Heart left ventricle (tissue), 16 donors: ENCODE results near the gene TMEM176A. TPM values are rescaled to one million over a fixed set of nuclear protein-coding genes. Genes with fewer than 3 reads are reported as not detected.
A peak's percentile ranks its signal among the peaks of the same experiment; 100 is the strongest.

Source experiments
- ATAC-seq, 4 donors: fragments of 200-7000 bp; cut with Tn5 transposase; one replicate each; pipeline ENCODE4 v1.9.1; 2020 to 2022; ENCODE audit warnings: moderate library complexity in 4 of 4, mild to moderate bottlenecking in 3 of 4, moderate number of reproducible peaks in 1 of 4
- DNase-seq, 5 donors: peaks; one replicate each; pipeline ENCODE4 v3.0.0-alpha.2; 2020
- H3K27ac ChIP-seq, 12 donors: fragments of 200-600 bp; sonication (generic) in 4 of 12; one replicate each; pipeline versions ENCODE4 v1.5.0 to v1.8.0; 2016 to 2022; ENCODE audit warnings: mild to moderate bottlenecking in 2 of 12
- H3K27me3 ChIP-seq, 9 donors: fragments of 200-600 bp; sonication (generic) in 2 of 9; one replicate each; pipeline versions ENCODE4 v1.5.1 to v1.8.0; 2016 to 2022; ENCODE audit warnings: mild to moderate bottlenecking in 3 of 9
- H3K36me3 ChIP-seq, 9 donors: fragments of 200-600 bp; sonication (generic) in 2 of 9; one replicate each; pipeline versions ENCODE4 v1.5.0 to v1.8.0; 2018 to 2022; ENCODE audit warnings: mild to moderate bottlenecking in 2 of 9
- H3K4me1 ChIP-seq, 12 donors: fragments of 200-600 bp; sonication (generic) in 4 of 12; one replicate each; pipeline versions ENCODE4 v1.5.0 to v1.8.0; 2016 to 2022; ENCODE audit warnings: mild to moderate bottlenecking in 3 of 12
- H3K4me3 ChIP-seq, 12 donors: fragments of 200-600 bp; sonication (generic) in 4 of 12; one replicate each; pipeline versions ENCODE4 v1.5.0 to v1.8.0; 2017 to 2022; ENCODE audit warnings: mild to moderate bottlenecking in 9 of 12, moderate library complexity in 4 of 12
- H3K9me3 ChIP-seq, 12 donors: fragments of 200-600 bp; sonication (generic) in 4 of 12; one replicate each; pipeline versions ENCODE4 v1.5.0 to v1.8.0; 2016 to 2022; ENCODE audit warnings: mild to moderate bottlenecking in 1 of 12
- POLR2A ChIP-seq, 2 donors: fragments of 450-650 bp; IDR thresholded peaks; one replicate each; pipeline ENCODE4 v1.6.1; 2017; ENCODE audit warnings: antibody characterized with exemption in 2 of 2, mild to moderate bottlenecking in 2 of 2, moderate library complexity in 2 of 2
- WGBS, 4 donors: extraction: QIAGEN DNeasy Blood & Tissue Kit in 2 of 4; methylation state at CpG; one replicate each; pipeline versions ENCODE4 v1.1.5 to v1.1.7; 2013 to 2018; 5-methylcytosine and 5-hydroxymethylcytosine counted together
- intact Hi-C, 10 donors: fragments of 100-400 bp; cut with DNase I; formaldehyde crosslinking; loops; one replicate each; pipeline versions ENCODE4 v1.11.1 to v1.14.2; 2022
- polyA plus RNA-seq, 2 donors: library from polyadenylated mRNA; stranded (reverse); fragments of 200-250 nt; gene quantifications; one replicate each; pipeline ENCODE4 v1.2.3, GENCODE V29; 2013
- total RNA-seq, 9 donors: library from RNA; depleted of rRNA in 2 of 9; stranded (reverse); fragments of >200 nt in 2 of 9; fragmentation: NEBNext Ultra II Directional in 3 of 9; extraction: Animal tissue kit (Norgen Biotek cat#: 25700) in 3 of 9; gene quantifications; one replicate each; pipeline versions ENCODE4 v1.1.0 to v1.2.4, GENCODE V29; 2016 to 2023
- TF ChIP-seq, protein P1 (sequence below), 12 donors: fragments of 200-600 bp; sonication (generic) in 4 of 12; IDR thresholded peaks; one replicate each; pipeline versions ENCODE4 v1.5.0 to v1.8.0; 2018 to 2022; ENCODE audit warnings: antibody characterized with exemption in 12 of 12, mild to moderate bottlenecking in 5 of 12
- donor health status: ischemic (EF 13 %, LVEDD 7.1; RV severe dilation, severe dysfunction).
- donor health status: healthy with polysubstance abuse.
- donor health status: DM: no; HTN: yes; CAD: no.
- donor health status: DM: no; HTN: no; CAD: no.
- donor health status: ischemic (EF 25% LVEDD 6.9; RV normal size, moderate dysfunction).
- donor health status: ischemic (EF 25% LVEDD 5.7; RV mildly dilated, moderate dysfunction).
- donor health status: healthy.
- donor health status: DM: yes; HTN: yes; CAD: no.
- donor health status: ischemic (EF 35%, LVEDD 5.7; RV mildly dilated, moderate dysfunction).
- donor health status: nonischemic (EF 11% LVEDD 7.7; RV severe dilation, severe dysfunction).
- donor health status: DM: yes; HTN: yes; CAD: no.
- donor health status: PGD.
- donor health status: ischemic (EF 29% LVEDD 5.4; RV normal size, mild dysfunction).
- donor health status: nonischemic (EF 23%, LVEDD 6.1; RV moderate dilation, normal function).

The TMEM176A gene
- total and polyA plus RNA-seq, 11 donors = 10.2 to 77.1 (median 29.7) TPM

DNA sequence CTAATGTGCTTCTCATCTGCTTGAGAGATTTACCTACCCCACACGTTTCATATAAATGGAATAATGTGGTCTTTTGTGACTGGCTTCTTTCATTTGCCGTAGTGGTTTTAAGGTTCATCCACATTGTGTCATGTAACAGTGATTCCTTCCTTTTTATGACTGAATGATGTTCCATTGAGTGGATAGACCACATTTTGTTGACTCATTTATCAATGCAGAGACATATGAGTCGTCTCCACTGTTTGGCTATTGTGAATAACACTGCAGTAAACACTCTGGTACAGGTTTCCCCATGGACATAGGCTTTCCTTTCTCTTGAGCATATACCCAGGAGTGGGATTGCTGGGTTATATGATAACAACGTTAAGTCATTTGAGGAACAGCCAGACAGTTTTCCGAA lies 49.7 kb downstream of the TMEM176A start:
- no peak for ATAC-seq

DNA sequence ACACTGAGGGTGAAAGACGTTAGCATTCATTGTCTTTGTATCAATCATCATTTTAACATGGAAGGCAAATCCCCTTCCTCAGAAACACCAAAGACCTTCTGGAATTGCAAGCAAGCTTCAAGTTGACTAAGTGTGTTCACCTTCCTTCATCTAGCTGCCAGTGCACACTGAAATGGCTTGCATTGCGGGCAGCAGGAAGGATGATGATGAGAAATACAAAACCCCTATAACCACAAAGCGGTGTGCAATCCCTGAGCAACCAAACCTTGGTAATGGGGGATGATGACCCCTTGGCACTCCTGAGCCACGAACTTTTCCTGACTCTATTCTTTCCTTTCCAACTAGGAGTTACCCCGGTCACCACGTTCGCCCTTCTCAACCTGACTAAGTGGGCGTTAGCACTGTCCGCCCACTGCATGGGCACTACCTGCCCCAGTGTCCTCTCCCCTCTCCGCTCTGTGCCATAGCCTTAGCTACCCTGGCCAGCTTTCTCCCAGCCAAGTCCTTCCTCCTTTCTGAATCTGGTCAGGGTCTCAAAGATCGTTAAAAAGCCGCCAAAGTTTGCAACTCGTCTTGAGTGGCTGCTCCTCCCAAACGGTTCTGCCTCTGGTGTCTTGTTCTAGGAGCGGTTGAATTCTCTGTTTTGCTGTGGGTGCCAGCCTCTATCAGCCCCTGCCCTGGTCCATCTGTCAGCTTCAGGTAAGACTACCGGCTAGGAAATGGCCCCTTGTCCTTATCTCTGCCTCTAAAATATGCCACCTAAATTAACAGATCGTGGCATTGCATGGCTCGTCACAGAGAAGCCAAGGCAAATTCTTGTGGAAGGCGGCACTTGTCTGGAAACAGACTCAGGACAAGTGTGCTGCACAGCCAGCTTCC lies 51.2 kb downstream of the TMEM176A start:
- Histone ChIP-seq H3K36me3 (no peaks in the 10 kb centered on the region), H3K27ac (no peak overlapping the region), H3K27me3 (peaks cover 0 to 13% (median 0%) of the 10 kb centered on the region in 9 donors), H3K9me3 (no peaks in the 10 kb centered on the region), H3K4me1 (no peaks in the 10 kb centered on the region), H3K4me3 (no peak overlapping the region)
- peak in 1 of 5 donors; percentile 10 for DNase-seq
- ATAC-seq = no peak
- intact Hi-C loops = no loop called here
- 86 to 90% (median 87%) methylated on average over 19 of the region's 19 CpGs for WGBS, 4 donors
- TF ChIP-seq, protein P1, sequence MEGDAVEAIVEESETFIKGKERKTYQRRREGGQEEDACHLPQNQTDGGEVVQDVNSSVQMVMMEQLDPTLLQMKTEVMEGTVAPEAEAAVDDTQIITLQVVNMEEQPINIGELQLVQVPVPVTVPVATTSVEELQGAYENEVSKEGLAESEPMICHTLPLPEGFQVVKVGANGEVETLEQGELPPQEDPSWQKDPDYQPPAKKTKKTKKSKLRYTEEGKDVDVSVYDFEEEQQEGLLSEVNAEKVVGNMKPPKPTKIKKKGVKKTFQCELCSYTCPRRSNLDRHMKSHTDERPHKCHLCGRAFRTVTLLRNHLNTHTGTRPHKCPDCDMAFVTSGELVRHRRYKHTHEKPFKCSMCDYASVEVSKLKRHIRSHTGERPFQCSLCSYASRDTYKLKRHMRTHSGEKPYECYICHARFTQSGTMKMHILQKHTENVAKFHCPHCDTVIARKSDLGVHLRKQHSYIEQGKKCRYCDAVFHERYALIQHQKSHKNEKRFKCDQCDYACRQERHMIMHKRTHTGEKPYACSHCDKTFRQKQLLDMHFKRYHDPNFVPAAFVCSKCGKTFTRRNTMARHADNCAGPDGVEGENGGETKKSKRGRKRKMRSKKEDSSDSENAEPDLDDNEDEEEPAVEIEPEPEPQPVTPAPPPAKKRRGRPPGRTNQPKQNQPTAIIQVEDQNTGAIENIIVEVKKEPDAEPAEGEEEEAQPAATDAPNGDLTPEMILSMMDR (IDR thresholded peaks at IDR 0.05) = no peak
- TF ChIP-seq POLR2A (IDR thresholded peaks at IDR 0.05) = no peak

More for the DNA sequence above, 49.7 kb downstream of the TMEM176A start:
- H3K27me3 ChIP-seq = peaks cover 0 to 13% (median 0%) of the 10 kb centered on the region in 9 donors
- H3K4me1 ChIP-seq = peaks cover 0 to 11% (median 0%) of the 10 kb centered on the region in 12 donors
- H3K9me3 ChIP-seq = no peaks in the 10 kb centered on the region
- intact Hi-C loops = no loop called here
- no peak for DNase-seq
- H3K36me3 ChIP-seq = no peaks in the 10 kb centered on the region
- TF ChIP-seq, protein P1 (IDR thresholded peaks at IDR 0.05) = no peak
- TF ChIP-seq POLR2A (IDR thresholded peaks at IDR 0.05) = no peak
- no peak overlapping the region for H3K4me3 ChIP-seq
- 84 to 94% (median 86%) methylated on average over 5 of the region's 5 CpGs for WGBS, 4 donors
- H3K27ac ChIP-seq = no peak overlapping the region

DNA sequence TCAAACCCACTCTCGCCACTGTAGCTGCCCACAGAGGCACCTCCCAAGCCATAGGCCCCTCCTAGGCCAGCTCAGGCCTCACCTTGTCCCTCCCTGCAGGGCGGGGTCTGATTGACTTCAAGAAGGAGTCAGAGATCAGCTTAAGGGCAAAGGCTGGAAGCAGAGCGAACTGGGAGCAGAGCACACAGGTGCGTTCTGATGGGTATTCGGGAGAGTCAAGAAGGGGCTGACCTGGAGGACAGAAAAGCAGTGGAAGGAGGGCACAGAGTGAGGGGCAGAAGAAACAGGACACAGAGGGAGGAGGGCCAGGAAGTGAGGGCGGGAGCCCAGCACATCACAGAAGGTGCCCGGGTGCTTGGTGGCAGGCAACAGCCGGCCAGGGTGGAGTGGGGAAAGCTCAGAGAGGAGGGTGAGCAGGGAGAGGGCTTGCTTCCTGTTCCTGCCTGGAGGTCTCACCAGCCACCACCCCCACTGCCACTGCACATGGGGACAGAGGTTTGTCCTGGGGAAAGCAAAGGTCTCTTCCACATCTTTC lies 51.9 kb downstream of the TMEM176A start, which contains the start of gene AOC1:
TSS of gene AOC1 (plus strand) at position 147 of the 535 bp plus-strand sequence. CDS start 3,954 bp downstream, outside the sequence.
- whole genome bisulfite sequencing, 4 donors = 64 to 73% (median 69%) methylated on average over 8 of the region's 8 CpGs
- Histone ChIP-seq H3K27me3 (peaks cover 0 to 13% (median 0%) of the 10 kb centered on the region in 9 donors), H3K27ac (no peak within 1 kb of the TSS), H3K36me3 (no peaks in the 10 kb centered on the region), H3K4me3 (no peak within 1 kb of the TSS), H3K4me1 (no peaks in the 10 kb centered on the region), H3K9me3 (no peaks in the 10 kb centered on the region)
- peak in 1 of 4 donors; percentile 42 for ATAC-seq
- TF ChIP-seq, protein P1 (IDR thresholded peaks at IDR 0.05) = no peak
- intact Hi-C loops = no loop called here
- peak in 1 of 5 donors; percentile 16 for DNase-seq
